ENCODE measurements around the gene KCNS1. TPM values are rescaled to one million over a fixed set of nuclear protein-coding genes. Genes with fewer than 3 reads are reported as not detected.
"Not testable (repeated sequence)": the region's sequence is repeated elsewhere in the genome, so short reads cannot be mapped to it uniquely, and the experiment has no call there.

Gene KCNS1
- total RNA-seq, 1 donor from 2014 or later = 2.2 TPM

DNA sequence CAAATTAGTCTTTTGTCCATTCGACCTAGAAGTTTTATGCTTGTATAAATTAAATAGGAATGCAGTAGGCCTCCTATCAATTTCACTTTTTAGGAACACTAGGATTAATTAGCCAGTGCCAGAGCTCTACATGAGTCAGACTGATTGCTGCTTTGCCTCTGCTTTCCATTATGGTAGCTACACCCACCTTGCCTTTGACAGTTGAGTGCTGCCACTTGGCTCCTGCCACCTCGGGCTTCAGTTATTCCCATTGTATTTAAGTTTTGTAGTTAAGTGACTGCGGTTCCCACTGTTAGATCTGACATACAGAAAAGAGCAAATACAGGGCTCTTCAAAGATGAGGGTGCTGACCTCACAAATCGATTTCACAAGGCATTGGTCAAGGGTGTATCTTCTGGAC is 39.9 kb upstream of the KCNS1 start:
- no peak overlapping the region for H3K4me3 ChIP-seq (ENCODE audit: insufficient read depth, low read depth, low read length)
- H3K79me2 ChIP-seq (ENCODE audit: insufficient read depth, low read length) = no peaks in the 10 kb centered on the region
- Mint-ChIP-seq H3K9me3 (ENCODE audit: unreplicated experiment) (peaks cover 5% of the 10 kb centered on the region), H3K27ac (ENCODE audit: unreplicated experiment) (no peak overlapping the region), H3K4me3 (ENCODE audit: unreplicated experiment) (no peak overlapping the region), H3K36me3 (ENCODE audit: low read depth, unreplicated experiment) (no peaks in the 10 kb centered on the region), H3K27me3 (ENCODE audit: low read depth, unreplicated experiment) (no peaks in the 10 kb centered on the region), H3K4me1 (ENCODE audit: low read depth, unreplicated experiment) (no peaks in the 10 kb centered on the region)
- H3K36me3 ChIP-seq (ENCODE audit: insufficient read depth, low read length) = no peaks in the 10 kb centered on the region
- no peak overlapping the region for H3K27ac ChIP-seq (ENCODE audit: low read depth, low read length)
- TF ChIP-seq EZH2 (IDR thresholded peaks at IDR 0.05; ENCODE audit: insufficient read depth, low read length) = no peak
- TF ChIP-seq, protein P1, sequence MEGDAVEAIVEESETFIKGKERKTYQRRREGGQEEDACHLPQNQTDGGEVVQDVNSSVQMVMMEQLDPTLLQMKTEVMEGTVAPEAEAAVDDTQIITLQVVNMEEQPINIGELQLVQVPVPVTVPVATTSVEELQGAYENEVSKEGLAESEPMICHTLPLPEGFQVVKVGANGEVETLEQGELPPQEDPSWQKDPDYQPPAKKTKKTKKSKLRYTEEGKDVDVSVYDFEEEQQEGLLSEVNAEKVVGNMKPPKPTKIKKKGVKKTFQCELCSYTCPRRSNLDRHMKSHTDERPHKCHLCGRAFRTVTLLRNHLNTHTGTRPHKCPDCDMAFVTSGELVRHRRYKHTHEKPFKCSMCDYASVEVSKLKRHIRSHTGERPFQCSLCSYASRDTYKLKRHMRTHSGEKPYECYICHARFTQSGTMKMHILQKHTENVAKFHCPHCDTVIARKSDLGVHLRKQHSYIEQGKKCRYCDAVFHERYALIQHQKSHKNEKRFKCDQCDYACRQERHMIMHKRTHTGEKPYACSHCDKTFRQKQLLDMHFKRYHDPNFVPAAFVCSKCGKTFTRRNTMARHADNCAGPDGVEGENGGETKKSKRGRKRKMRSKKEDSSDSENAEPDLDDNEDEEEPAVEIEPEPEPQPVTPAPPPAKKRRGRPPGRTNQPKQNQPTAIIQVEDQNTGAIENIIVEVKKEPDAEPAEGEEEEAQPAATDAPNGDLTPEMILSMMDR (IDR thresholded peaks at IDR 0.05; ENCODE audit: insufficient read depth, low read depth, low read length) = no peak
- no peak for FAIRE-seq
- H3K9ac ChIP-seq (ENCODE audit: low read length) = no peak overlapping the region
- H3K9me3 ChIP-seq (ENCODE audit: insufficient read depth, low read depth, low read length) = no peaks in the 10 kb centered on the region
- no peak overlapping the region for H3K4me2 ChIP-seq (ENCODE audit: low read length)
- no peak for DNase-seq (ENCODE audit: low read depth)
- H3K4me1 ChIP-seq (ENCODE audit: insufficient read depth, low read length) = no peaks in the 10 kb centered on the region
- no peak overlapping the region for H2AFZ ChIP-seq (ENCODE audit: low read depth, low read length)
- H4K20me1 ChIP-seq (ENCODE audit: insufficient read depth, low read length) = no peaks in the 10 kb centered on the region
- H3K27me3 ChIP-seq (ENCODE audit: insufficient read depth, low read length) = peaks cover 16% of the 10 kb centered on the region

DNA sequence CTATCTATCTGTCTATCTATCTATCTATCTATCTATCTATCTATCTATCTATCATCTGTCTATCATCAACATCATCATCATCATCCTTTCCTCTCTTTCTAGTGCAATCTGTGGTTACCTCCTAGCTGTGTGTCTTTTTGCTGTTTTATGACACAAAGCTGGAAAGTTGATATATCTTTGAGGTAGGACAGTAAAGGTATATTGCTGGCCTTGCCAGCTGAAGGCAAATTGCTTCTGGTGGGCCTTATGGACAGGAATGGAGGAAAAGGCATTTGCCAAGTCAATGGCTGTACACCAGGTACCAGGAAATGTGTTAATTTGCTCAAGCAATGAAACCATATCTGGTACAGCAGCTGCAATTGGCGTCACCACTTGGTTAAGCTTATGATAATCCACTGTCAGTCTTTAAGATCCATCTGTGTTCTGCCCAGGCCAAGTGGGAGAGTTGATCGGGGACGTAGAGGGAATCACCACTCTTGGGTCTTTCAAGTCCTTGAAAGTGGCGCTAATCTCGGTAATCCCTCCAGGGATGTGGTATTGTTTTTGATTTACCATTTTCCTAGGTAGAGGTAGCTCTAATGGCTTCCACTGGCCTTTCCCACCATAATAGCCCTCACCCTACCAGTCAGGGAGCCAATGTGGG is 38.9 kb upstream of the KCNS1 start:
- not testable (repeated sequence) for H3K27ac ChIP-seq (ENCODE audit: low read depth, low read length); DNase-seq (ENCODE audit: low read depth); H3K9me3 Mint-ChIP-seq (ENCODE audit: unreplicated experiment); H3K4me1 Mint-ChIP-seq (ENCODE audit: low read depth, unreplicated experiment); H3K9me3 ChIP-seq (ENCODE audit: insufficient read depth, low read depth, low read length); H3K27me3 ChIP-seq (ENCODE audit: insufficient read depth, low read length); H4K20me1 ChIP-seq (ENCODE audit: insufficient read depth, low read length); H3K4me3 Mint-ChIP-seq (ENCODE audit: unreplicated experiment); H3K79me2 ChIP-seq (ENCODE audit: insufficient read depth, low read length); H3K4me3 ChIP-seq (ENCODE audit: insufficient read depth, low read depth, low read length); H3K27me3 Mint-ChIP-seq (ENCODE audit: low read depth, unreplicated experiment); H2AFZ ChIP-seq (ENCODE audit: low read depth, low read length); H3K9ac ChIP-seq (ENCODE audit: low read length); H3K36me3 ChIP-seq (ENCODE audit: insufficient read depth, low read length); H3K27ac Mint-ChIP-seq (ENCODE audit: unreplicated experiment); FAIRE-seq; H3K4me2 ChIP-seq (ENCODE audit: low read length); H3K4me1 ChIP-seq (ENCODE audit: insufficient read depth, low read length); H3K36me3 Mint-ChIP-seq (ENCODE audit: low read depth, unreplicated experiment)

DNA sequence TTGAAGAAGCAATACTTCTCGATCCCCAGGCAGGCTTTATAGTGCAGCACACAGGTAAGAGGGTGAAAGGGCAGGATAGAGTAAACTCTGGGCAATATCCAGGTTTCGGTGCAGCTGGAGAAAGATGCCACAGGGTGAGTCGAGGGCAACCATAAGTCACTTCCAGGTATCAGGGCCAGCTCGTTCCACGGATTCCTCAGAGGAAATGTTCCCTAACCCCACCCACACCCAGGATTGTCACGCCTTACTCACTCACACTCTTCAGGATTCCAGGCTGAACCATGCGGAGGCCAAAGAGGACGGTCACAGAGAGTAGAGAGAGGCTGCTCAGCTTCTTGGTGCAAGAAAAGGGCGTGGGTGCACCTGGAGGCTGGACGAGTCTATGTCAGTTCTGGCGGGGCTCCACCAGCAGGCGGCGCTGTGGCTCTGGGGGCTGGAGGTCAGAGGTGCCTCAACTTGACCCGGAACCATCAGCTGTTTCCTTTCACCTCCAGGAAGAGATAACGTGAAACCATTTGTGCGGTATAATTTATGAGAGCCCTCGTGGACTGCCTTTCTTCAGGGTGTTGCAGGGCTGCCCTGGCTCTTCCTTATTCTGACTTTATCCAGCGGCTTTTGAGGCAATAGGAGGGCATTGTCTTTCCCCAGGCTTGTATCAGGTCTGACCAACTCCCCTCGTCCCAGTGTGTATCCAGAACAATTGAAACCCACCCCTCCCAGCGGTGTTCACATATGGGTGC is 37.8 kb upstream of the KCNS1 start:
- Mint-ChIP-seq H3K4me1 (ENCODE audit: low read depth, unreplicated experiment) (no peaks in the 10 kb centered on the region), H3K4me3 (ENCODE audit: unreplicated experiment) (no peak overlapping the region), H3K27me3 (ENCODE audit: low read depth, unreplicated experiment) (no peaks in the 10 kb centered on the region), H3K36me3 (ENCODE audit: low read depth, unreplicated experiment) (no peaks in the 10 kb centered on the region), H3K27ac (ENCODE audit: unreplicated experiment) (no peak overlapping the region), H3K9me3 (ENCODE audit: unreplicated experiment) (peaks cover 5% of the 10 kb centered on the region)
- Histone ChIP-seq H3K9ac (ENCODE audit: low read length) (no peak overlapping the region), H3K4me1 (ENCODE audit: insufficient read depth, low read length) (no peaks in the 10 kb centered on the region), H3K4me3 (ENCODE audit: insufficient read depth, low read depth, low read length) (no peak overlapping the region), H2AFZ (ENCODE audit: low read depth, low read length) (no peak overlapping the region), H3K27ac (ENCODE audit: low read depth, low read length) (no peak overlapping the region), H3K27me3 (ENCODE audit: insufficient read depth, low read length) (peaks cover 6% of the 10 kb centered on the region), H3K4me2 (ENCODE audit: low read length) (no peak overlapping the region), H4K20me1 (ENCODE audit: insufficient read depth, low read length) (no peaks in the 10 kb centered on the region), H3K79me2 (ENCODE audit: insufficient read depth, low read length) (no peaks in the 10 kb centered on the region), H3K36me3 (ENCODE audit: insufficient read depth, low read length) (no peaks in the 10 kb centered on the region), H3K9me3 (ENCODE audit: insufficient read depth, low read depth, low read length) (no peaks in the 10 kb centered on the region)
- TF ChIP-seq, protein P1 (IDR thresholded peaks at IDR 0.05; ENCODE audit: insufficient read depth, low read depth, low read length) = peak; percentile 29
- TF ChIP-seq EZH2 (IDR thresholded peaks at IDR 0.05; ENCODE audit: insufficient read depth, low read length) = no peak
- DNase-seq (ENCODE audit: low read depth) (no peak), FAIRE-seq (no peak)
